HCT116 (cell line): ENCODE data around the gene HIVEP1. TPM values are rescaled to one million over a fixed set of nuclear protein-coding genes. Genes with fewer than 3 reads are reported as not detected.

Experiments used
- ATAC-seq: fragments of 200-7000 bp; cut with Tn5 transposase; 2 replicates; pipeline ENCODE4 v1.9.1; 2020; ENCODE audit warnings: mild to moderate bottlenecking, moderate library complexity
- BruUV-seq: library from RNA; stranded (reverse); fragments of 400-500 nt; replicated peaks from 2 replicates; lab custom pipeline; 2021; lab: Mats Ljungman, UMichigan
- CTCF ChIA-PET: fragments of 300-600 bp; sonication (Branson Sonifier 250); formaldehyde crosslinking; loops from one replicate; lab custom pipeline; 2021; ENCODE audit warnings: antibody characterized with exemption; lab: Charles Lee
- POLR2A ChIA-PET: fragments of 300-600, 350-600 bp; sonication (Branson Sonifier 250); formaldehyde crosslinking; loops from one replicate; lab custom pipeline; 2021; ENCODE audit warnings: antibody characterized with exemption; lab: Charles Lee
- RAD21 ChIA-PET, 2 experiments: fragments of 300-600 bp; sonication (Branson Sonifier 250); formaldehyde crosslinking; loops; one replicate each; lab custom pipeline; 2023; ENCODE audit warnings: low total read pairs in 2 of 2; ENCODE audit not compliant: uncharacterized antibody in 2 of 2, unreplicated experiment in 2 of 2, low non-redundant PET in 1 of 2; lab: Charles Lee
- DNase-seq: peaks from one replicate; pipeline ENCODE4 v3.0.0-alpha.2; 2010; ENCODE audit warnings: low read depth, low spot score
- H2AFZ ChIP-seq: fragments of 200-600 bp; shearing (Covaris generic), sonication (generic); 2 replicates; pipeline ENCODE4 v1.6.1; 2017; ENCODE audit warnings: low read depth, mixed run types, mixed read lengths, antibody characterized with exemption, low read length; ENCODE audit not compliant: poor library complexity, severe bottlenecking
- H3K27ac ChIP-seq: 2 replicates; pipeline ENCODE4 v1.5.1; 2012; ENCODE audit warnings: low read depth, low read length
- H3K27me3 ChIP-seq: fragments of 200-600 bp; sonication (generic); 2 replicates; pipeline ENCODE4 v1.6.1; 2016; ENCODE audit warnings: mixed run types, low read length, mixed read lengths; ENCODE audit not compliant: insufficient read depth
- H3K36me3 ChIP-seq, 2 experiments: fragments of 200-500 bp in 1 of 2; fragments of 200-600 bp in 1 of 2; sonication (Bioruptor generic) in 1 of 2; sonication (generic) in 1 of 2; 2 replicates each; pipeline versions ENCODE4 v1.5.1 to v1.6.1; 2014 to 2016; ENCODE audit warnings: low read length in 2 of 2, inconsistent platforms in 1 of 2, mixed read lengths in 1 of 2, mixed run types in 1 of 2; ENCODE audit not compliant: insufficient read depth in 2 of 2, control insufficient read depth in 1 of 2
- H3K4me1 ChIP-seq, 2 experiments: fragments of 200-600 bp in 1 of 2; sonication (generic) in 1 of 2; 2 replicates each; pipeline versions ENCODE4 v1.5.1 to v1.6.1; 2012 to 2017; ENCODE audit warnings: low read length in 2 of 2, inconsistent platforms in 1 of 2, mild to moderate bottlenecking in 1 of 2, mixed read lengths in 1 of 2, mixed run types in 1 of 2, moderate library complexity in 1 of 2; ENCODE audit not compliant: insufficient read depth in 2 of 2, control insufficient read depth in 1 of 2
- H3K4me2 ChIP-seq: fragments of 200-600 bp; sonication (generic); 2 replicates; pipeline ENCODE4 v1.6.1; 2017; ENCODE audit warnings: mixed run types, low read length, mixed read lengths
- H3K4me3 ChIP-seq, 2 experiments: fragments of 200-600 bp in 1 of 2; sonication (generic) in 1 of 2; replicated peaks in 1 of 2; 2 replicates each; pipeline ENCODE4 v1.5.1; 2011 to 2016; ENCODE audit warnings: low read length in 2 of 2, control low read depth in 1 of 2, low read depth in 1 of 2, mild to moderate bottlenecking in 1 of 2, mixed read lengths in 1 of 2, mixed run types in 1 of 2
- H3K79me2 ChIP-seq: fragments of 200-600 bp; sonication (generic); 2 replicates; pipeline ENCODE4 v1.6.1; 2017; ENCODE audit warnings: mild to moderate bottlenecking, mixed run types, low read length, moderate library complexity, mixed read lengths; ENCODE audit not compliant: insufficient read depth
- H3K9ac ChIP-seq: fragments of 200-600 bp; sonication (generic); 2 replicates; pipeline ENCODE4 v1.6.1; 2016; ENCODE audit warnings: low read length, mixed read lengths
- H3K9me2 ChIP-seq: fragments of 200-600 bp; sonication (generic), shearing (Covaris generic); 2 replicates; pipeline ENCODE4 v1.6.1; 2017; ENCODE audit warnings: mixed run types, mild to moderate bottlenecking, moderate library complexity; ENCODE audit not compliant: insufficient read depth
- H3K9me3 ChIP-seq, 2 experiments: fragments of 200-500 bp in 1 of 2; fragments of 200-600 bp in 1 of 2; sonication (Bioruptor generic) in 1 of 2; sonication (generic) in 1 of 2; 2 replicates each; pipeline ENCODE4 v1.6.1; 2014 to 2017; ENCODE audit warnings: low read length in 2 of 2, mixed read lengths in 2 of 2, inconsistent platforms in 1 of 2, low read depth in 1 of 2, mild to moderate bottlenecking in 1 of 2, mixed run types in 1 of 2, moderate library complexity in 1 of 2; ENCODE audit not compliant: control insufficient read depth in 1 of 2, insufficient read depth in 1 of 2
- H4K20me1 ChIP-seq: fragments of 200-600 bp; sonication (generic), shearing (Covaris generic); 2 replicates; pipeline ENCODE4 v1.6.1; 2017; ENCODE audit warnings: mixed run types, mild to moderate bottlenecking, moderate library complexity; ENCODE audit not compliant: insufficient read depth
- ATF3 ChIP-seq: IDR thresholded peaks from 2 replicates; pipeline ENCODE4 v1.6.1; 2012
- CEBPB ChIP-seq: IDR thresholded peaks from 2 replicates; pipeline ENCODE4 v1.6.1; 2012; ENCODE audit warnings: low read depth
- CTCF ChIP-seq, 3 experiments: fragments of 200-600 bp in 1 of 3; sonication (generic) in 1 of 3; IDR thresholded peaks in 2 of 3; conservative IDR thresholded peaks in 1 of 3; 2 replicates each; pipeline ENCODE4 v1.5.1; 2012 to 2017; ENCODE audit warnings: low read depth in 2 of 3, low read length in 2 of 3, antibody characterized with exemption in 1 of 3, borderline replicate concordance in 1 of 3, control low read depth in 1 of 3, mild to moderate bottlenecking in 1 of 3, mixed read lengths in 1 of 3, mixed run types in 1 of 3, moderate library complexity in 1 of 3; ENCODE audit not compliant: insufficient read depth in 1 of 3
- EGR1 ChIP-seq: IDR thresholded peaks from 2 replicates; pipeline ENCODE4 v1.6.1; 2012; ENCODE audit warnings: low read depth
- ELF1 ChIP-seq: IDR thresholded peaks from 2 replicates; pipeline ENCODE4 v1.6.1; 2012; ENCODE audit warnings: low read depth, borderline replicate concordance
- EZH2phosphoT487 ChIP-seq: fragments of 200-600 bp; IDR thresholded peaks from 2 replicates; pipeline ENCODE4 v1.6.1; 2018; ENCODE audit warnings: antibody characterized with exemption, borderline replicate concordance
- FOSL1 ChIP-seq: IDR thresholded peaks from 2 replicates; pipeline ENCODE4 v1.6.1; 2012; ENCODE audit warnings: low read depth
- JUND ChIP-seq: IDR thresholded peaks from 2 replicates; pipeline ENCODE4 v1.6.1; 2012
- POLR2A ChIP-seq: IDR thresholded peaks from 2 replicates; pipeline ENCODE4 v1.7.0; 2011; ENCODE audit warnings: borderline replicate concordance; ENCODE audit not compliant: insufficient read depth, insufficient read length; ENCODE audit errors: extremely low read depth
- POLR2AphosphoS5 ChIP-seq: IDR thresholded peaks from 2 replicates; pipeline ENCODE4 v1.6.1; 2011; ENCODE audit warnings: mild to moderate bottlenecking, low read depth, low read length, moderate library complexity
- TCF7L2 ChIP-seq: IDR thresholded peaks from 2 replicates; pipeline ENCODE4 v1.7.0; 2011; ENCODE audit warnings: borderline replicate concordance, inconsistent platforms; ENCODE audit not compliant: insufficient read depth, insufficient read length; ENCODE audit errors: extremely low read depth
- YY1 ChIP-seq: IDR thresholded peaks from 2 replicates; pipeline ENCODE4 v1.6.1; 2011; ENCODE audit warnings: low read length, low read depth, moderate library complexity, mild to moderate bottlenecking; ENCODE audit not compliant: insufficient replicate concordance; ENCODE audit errors: extremely low read depth
- ZBTB33 ChIP-seq: IDR thresholded peaks from 2 replicates; pipeline ENCODE4 v1.6.1; 2011; ENCODE audit warnings: mild to moderate bottlenecking, low read length, moderate library complexity; ENCODE audit not compliant: insufficient replicate concordance; ENCODE audit errors: extremely low read depth
- ZFX ChIP-seq: fragments of 450-650 bp; IDR thresholded peaks from 2 replicates; pipeline ENCODE4 v1.6.1; 2017
- intact Hi-C: fragments of 100-400 bp; cut with micrococcal nuclease; formaldehyde crosslinking; loops from 2 replicates; pipeline ENCODE4 v1.10.0; 2022
- total RNA-seq: library from RNA; stranded (reverse); gene quantifications from one replicate; pipeline ENCODE4 v1.2.1, GENCODE V29; 2021; ENCODE audit not compliant: unreplicated experiment

HIVEP1 gene
- total RNA-seq, 1 experiment from 2014 or later = 11.2 TPM

- TF ChIP-seq POLR2AphosphoS5 (no peak), ELF1 (no peak), YY1 (no peak), CEBPB (no peak), TCF7L2 (no peak), CTCF (IDR thresholded peaks at IDR 0.05 in 2 of 3, conservative IDR thresholded peaks at IDR 0.05 in 1 of 3; ENCODE audit: borderline replicate concordance in 1 of 3, insufficient read depth in 1 of 3, low read depth in 2 of 3, low read length in 2 of 3) (no peak), EZH2phosphoT487 (no peak)
- Histone ChIP-seq H4K20me1 (no peaks in the 10 kb centered on the region), H3K27ac (no peak overlapping the region), H3K79me2 (no peaks in the 10 kb centered on the region), H3K36me3 (no peaks in the 10 kb centered on the region), H3K4me3 (no peak overlapping the region), H3K4me1 (no peaks in the 10 kb centered on the region), H3K4me2 (no peak overlapping the region), H3K27me3 (no peaks in the 10 kb centered on the region), H2AFZ (no peak overlapping the region), H3K9me2 (no peaks in the 10 kb centered on the region), H3K9me3 (no peaks in the 10 kb centered on the region), H3K9ac (no peak overlapping the region)
- no peak for DNase-seq
- ATAC-seq = no peak
- intact Hi-C loops = no loop called here
- RAD21 ChIA-PET = no interaction called here
- POLR2A ChIA-PET = no interaction called here
- CTCF ChIA-PET = no interaction called here
- no TSS peak for BruUV-seq
Measured at GRCh38 chr6:12198851-12199250, 186.7 kb downstream of the HIVEP1 start.

- H3K9ac ChIP-seq = no peak overlapping the region
- ATAC-seq = no peak
- H3K79me2 ChIP-seq = no peaks in the 10 kb centered on the region
- H3K4me2 ChIP-seq = no peak overlapping the region
- BruUV-seq = no TSS peak
- no peaks in the 10 kb centered on the region for H4K20me1 ChIP-seq
- intact Hi-C loops = no loop called here
- H3K27me3 ChIP-seq = no peaks in the 10 kb centered on the region
- POLR2A ChIA-PET = no interaction called here
- RAD21 ChIA-PET = no interaction called here
- H3K4me1 ChIP-seq = no peaks in the 10 kb centered on the region
- DNase-seq = no peak
- H3K27ac ChIP-seq = no peak overlapping the region
- CTCF ChIA-PET = no interaction called here
- no peak overlapping the region for H3K4me3 ChIP-seq
- H3K36me3 ChIP-seq = no peaks in the 10 kb centered on the region
- H3K9me3 ChIP-seq = no peaks in the 10 kb centered on the region
- no peak overlapping the region for H2AFZ ChIP-seq
- no peaks in the 10 kb centered on the region for H3K9me2 ChIP-seq
- TF ChIP-seq ZBTB33 (no peak), FOSL1 (no peak), EZH2phosphoT487 (no peak), ATF3 (no peak), ZFX (no peak), EGR1 (no peak), CTCF (IDR thresholded peaks at IDR 0.05 in 2 of 3, conservative IDR thresholded peaks at IDR 0.05 in 1 of 3; ENCODE audit: borderline replicate concordance in 1 of 3, insufficient read depth in 1 of 3, low read depth in 2 of 3, low read length in 2 of 3) (no peak), POLR2A (no peak), JUND (no peak)
Measured at GRCh38 chr6:12200015-12200564, 188.0 kb downstream of the HIVEP1 start.
